ENCODE measurements around the gene SGSH. TPM values are rescaled to one million over a fixed set of nuclear protein-coding genes. Genes with fewer than 3 reads are reported as not detected.
"Not testable (repeated sequence)": the region's sequence is repeated elsewhere in the genome, so short reads cannot be mapped to it uniquely, and the experiment has no call there.

SGSH gene
- polyA plus RNA-seq, 1 donor (not counting 4 experiments of a cell fraction or from before 2014, with no cell fraction given): 9.6 TPM

GRCh38 chr17:80202197-80202596, 17.9 kb downstream of the SGSH start:
- no peaks in the 10 kb centered on the region for H3K36me3 ChIP-seq (ENCODE audit: control insufficient read depth in 2 of 2, extremely low read depth in 1 of 2, insufficient read depth in 2 of 2, low read length in 2 of 2)
- no peak overlapping the region for H3K27ac ChIP-seq (ENCODE audit: control insufficient read depth, insufficient read depth, low read length)
- no peak overlapping the region for H3K4me3 ChIP-seq (ENCODE audit: control insufficient read depth in 2 of 3, extremely low read depth in 1 of 3, insufficient read depth in 2 of 3, low read depth in 1 of 3, low read length in 3 of 3)
- no peaks in the 10 kb centered on the region for H3K27me3 ChIP-seq (ENCODE audit: control insufficient read depth, extremely low read depth, insufficient read depth, low read length)
- no peak for TF ChIP-seq EZH2 (IDR thresholded peaks at IDR 0.05; ENCODE audit: low read length)
- no peak for TF ChIP-seq CTCF (optimal IDR thresholded peaks at IDR 0.05 in 1 of 3, IDR thresholded peaks at IDR 0.05 in 1 of 3, conservative IDR thresholded peaks at IDR 0.05 in 1 of 3; ENCODE audit: extremely low read depth in 1 of 3, insufficient read depth in 2 of 3, low read length in 3 of 3)
- no peaks in the 10 kb centered on the region for H3K9me1 ChIP-seq (ENCODE audit: control insufficient read depth, extremely low read depth, insufficient read depth, low read length)
- no peak for FAIRE-seq
- no peak overlapping the region for H2AFZ ChIP-seq (ENCODE audit: control insufficient read depth, low read length)
- no peaks in the 10 kb centered on the region for H4K20me1 ChIP-seq (ENCODE audit: control insufficient read depth, extremely low read depth, insufficient read depth, low read length)
- no peak overlapping the region for H3K9ac ChIP-seq (ENCODE audit: control insufficient read depth, extremely low read depth, insufficient read depth, low read length)
- no peak for DNase-seq (ENCODE audit: low read depth, low spot score)
- H3K9me3 ChIP-seq (ENCODE audit: control insufficient read depth, low read depth, low read length): no peaks in the 10 kb centered on the region
- no peaks in the 10 kb centered on the region for H3K79me2 ChIP-seq (ENCODE audit: control insufficient read depth, insufficient read depth, low read length)
- no peaks in the 10 kb centered on the region for H3K4me1 ChIP-seq (ENCODE audit: control insufficient read depth, extremely low read depth, insufficient read depth, low read length)
- no peak overlapping the region for H3K4me2 ChIP-seq (ENCODE audit: control insufficient read depth, extremely low read depth, insufficient read depth, low read depth, low read length)
- dilution Hi-C loops (cut with MboI; ENCODE audit: extremely low pct_ligation_motif_present, low sequenced_read_pairs): no loop called here

- no peaks in the 10 kb centered on the region for H3K27me3 ChIP-seq (ENCODE audit: control insufficient read depth, extremely low read depth, insufficient read depth, low read length)
- dilution Hi-C loops (cut with MboI; ENCODE audit: extremely low pct_ligation_motif_present, low sequenced_read_pairs): no loop called here
- no peaks in the 10 kb centered on the region for H3K36me3 ChIP-seq (ENCODE audit: control insufficient read depth in 2 of 2, extremely low read depth in 1 of 2, insufficient read depth in 2 of 2, low read length in 2 of 2)
- H2AFZ ChIP-seq (ENCODE audit: control insufficient read depth, low read length): no peak overlapping the region
- H4K20me1 ChIP-seq (ENCODE audit: control insufficient read depth, extremely low read depth, insufficient read depth, low read length): no peaks in the 10 kb centered on the region
- H3K9me1 ChIP-seq (ENCODE audit: control insufficient read depth, extremely low read depth, insufficient read depth, low read length): no peaks in the 10 kb centered on the region
- H3K4me2 ChIP-seq (ENCODE audit: control insufficient read depth, extremely low read depth, insufficient read depth, low read depth, low read length): no peak overlapping the region
- no peaks in the 10 kb centered on the region for H3K9me3 ChIP-seq (ENCODE audit: control insufficient read depth, low read depth, low read length)
- TF ChIP-seq EZH2 (IDR thresholded peaks at IDR 0.05; ENCODE audit: low read length) (no peak), CTCF (optimal IDR thresholded peaks at IDR 0.05 in 1 of 3, IDR thresholded peaks at IDR 0.05 in 1 of 3, conservative IDR thresholded peaks at IDR 0.05 in 1 of 3; ENCODE audit: extremely low read depth in 1 of 3, insufficient read depth in 2 of 3, low read length in 3 of 3) (no peak)
- H3K9ac ChIP-seq (ENCODE audit: control insufficient read depth, extremely low read depth, insufficient read depth, low read length): no peak overlapping the region
- H3K27ac ChIP-seq (ENCODE audit: control insufficient read depth, insufficient read depth, low read length): no peak overlapping the region
- no peaks in the 10 kb centered on the region for H3K79me2 ChIP-seq (ENCODE audit: control insufficient read depth, insufficient read depth, low read length)
- H3K4me1 ChIP-seq (ENCODE audit: control insufficient read depth, extremely low read depth, insufficient read depth, low read length): no peaks in the 10 kb centered on the region
- FAIRE-seq (no peak), DNase-seq (ENCODE audit: low read depth, low spot score) (no peak)
- H3K4me3 ChIP-seq (ENCODE audit: control insufficient read depth in 2 of 3, extremely low read depth in 1 of 3, insufficient read depth in 2 of 3, low read depth in 1 of 3, low read length in 3 of 3): no peak overlapping the region
Measured at GRCh38 chr17:80201446-80201845, 18.7 kb downstream of the SGSH start.

- H3K36me3 ChIP-seq (ENCODE audit: control insufficient read depth in 2 of 2, extremely low read depth in 1 of 2, insufficient read depth in 2 of 2, low read length in 2 of 2); H4K20me1 ChIP-seq (ENCODE audit: control insufficient read depth, extremely low read depth, insufficient read depth, low read length); H3K4me1 ChIP-seq (ENCODE audit: control insufficient read depth, extremely low read depth, insufficient read depth, low read length); DNase-seq (ENCODE audit: low read depth, low spot score); H3K4me2 ChIP-seq (ENCODE audit: control insufficient read depth, extremely low read depth, insufficient read depth, low read depth, low read length); H3K79me2 ChIP-seq (ENCODE audit: control insufficient read depth, insufficient read depth, low read length); dilution Hi-C loops (cut with MboI; ENCODE audit: extremely low pct_ligation_motif_present, low sequenced_read_pairs); FAIRE-seq; H3K4me3 ChIP-seq (ENCODE audit: control insufficient read depth in 2 of 3, extremely low read depth in 1 of 3, insufficient read depth in 2 of 3, low read depth in 1 of 3, low read length in 3 of 3); H2AFZ ChIP-seq (ENCODE audit: control insufficient read depth, low read length); H3K9me1 ChIP-seq (ENCODE audit: control insufficient read depth, extremely low read depth, insufficient read depth, low read length); H3K27ac ChIP-seq (ENCODE audit: control insufficient read depth, insufficient read depth, low read length); H3K27me3 ChIP-seq (ENCODE audit: control insufficient read depth, extremely low read depth, insufficient read depth, low read length); H3K9ac ChIP-seq (ENCODE audit: control insufficient read depth, extremely low read depth, insufficient read depth, low read length); H3K9me3 ChIP-seq (ENCODE audit: control insufficient read depth, low read depth, low read length): not testable (repeated sequence)
Measured at GRCh38 chr17:80199295-80199694, 20.8 kb downstream of the SGSH start.
